ENCODE measurements around the gene SAMSN1. TPM values are rescaled to one million over a fixed set of nuclear protein-coding genes. Genes with fewer than 3 reads are reported as not detected.

Gene SAMSN1
- 1.9 TPM for total RNA-seq
- long read RNA-seq, partial matches to known transcripts = 0 of 1 reads
- long read RNA-seq, other reads (novel, unspliced or antisense) = 0 of 1 reads

DNA sequence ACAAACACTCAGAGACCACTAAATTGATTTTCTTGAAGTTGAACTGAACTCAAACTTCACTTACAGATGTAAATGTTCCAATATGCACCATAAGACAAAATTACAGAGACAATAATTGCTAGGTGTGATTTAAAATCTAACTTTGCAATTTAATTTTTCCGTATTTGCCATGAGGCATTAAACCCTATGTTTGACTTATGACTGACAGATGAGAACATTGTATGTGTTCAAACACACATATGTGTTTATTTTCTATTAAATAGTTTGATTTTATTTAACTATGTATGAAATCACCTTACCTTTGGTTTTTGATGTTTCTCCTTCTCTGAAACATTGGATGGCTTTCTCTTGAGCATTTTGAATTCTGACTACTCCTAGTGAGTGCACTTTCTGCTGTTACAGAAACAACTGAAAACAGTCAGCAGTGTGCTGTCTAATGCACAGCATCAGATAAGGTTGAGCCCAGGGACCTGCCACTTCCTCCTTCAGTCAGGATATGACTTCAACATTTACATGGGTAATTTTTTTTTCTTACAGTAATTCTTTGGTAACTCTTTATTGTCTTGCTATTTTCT is at the start of gene SAMSN1:
SAMSN1 (minus strand) TSS at position 410 of the 575 bp plus-strand sequence; CDS start at position 356, 54 bp downstream.
- DNase-seq (ENCODE audit: low spot score) = no peak
- intact Hi-C loops (cut with DNase I) = no loop called here

DNA sequence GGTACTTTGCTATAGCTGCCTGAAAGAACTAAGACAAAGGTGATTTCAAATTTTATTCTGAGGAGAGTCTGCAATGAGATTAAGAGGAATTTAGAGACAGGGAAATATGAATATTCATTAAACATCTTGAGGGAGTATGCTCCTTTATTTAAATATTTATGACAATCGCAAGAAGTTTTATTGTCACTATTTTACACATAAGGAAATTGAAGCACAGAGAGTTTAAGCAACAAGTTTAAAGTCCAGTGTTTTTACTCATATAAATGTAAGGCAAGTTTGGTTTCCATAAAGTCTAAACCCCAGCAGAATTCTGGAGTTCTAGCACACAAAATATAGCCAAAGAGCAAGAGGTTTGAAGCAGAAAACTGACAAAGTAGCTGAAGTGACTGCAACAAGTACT is 49.3 kb upstream of the SAMSN1 start:
- intact Hi-C loops (cut with DNase I) = no loop called here
- DNase-seq (ENCODE audit: low spot score) = no peak

DNA sequence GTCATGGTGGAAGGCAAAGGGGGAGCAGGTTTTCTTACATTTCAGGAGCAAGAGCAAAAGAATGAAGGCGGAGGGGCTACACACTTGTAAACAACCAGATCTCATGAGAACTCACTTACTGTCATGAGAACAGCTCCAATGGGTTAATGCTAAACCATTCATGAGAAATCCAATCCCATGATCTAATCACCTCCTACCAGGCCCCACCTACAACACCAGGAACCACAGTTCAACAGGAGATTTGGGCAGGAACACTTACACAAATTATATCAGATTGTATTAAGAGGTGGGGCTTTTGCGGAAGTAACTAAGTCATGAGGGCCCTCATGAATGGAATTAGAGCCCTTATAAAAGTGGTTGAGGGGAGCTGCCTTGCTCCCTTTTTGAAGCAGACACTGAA is 48.9 kb upstream of the SAMSN1 start:
- intact Hi-C loops (cut with DNase I) = no loop called here
- DNase-seq (ENCODE audit: low spot score) = no peak

DNA sequence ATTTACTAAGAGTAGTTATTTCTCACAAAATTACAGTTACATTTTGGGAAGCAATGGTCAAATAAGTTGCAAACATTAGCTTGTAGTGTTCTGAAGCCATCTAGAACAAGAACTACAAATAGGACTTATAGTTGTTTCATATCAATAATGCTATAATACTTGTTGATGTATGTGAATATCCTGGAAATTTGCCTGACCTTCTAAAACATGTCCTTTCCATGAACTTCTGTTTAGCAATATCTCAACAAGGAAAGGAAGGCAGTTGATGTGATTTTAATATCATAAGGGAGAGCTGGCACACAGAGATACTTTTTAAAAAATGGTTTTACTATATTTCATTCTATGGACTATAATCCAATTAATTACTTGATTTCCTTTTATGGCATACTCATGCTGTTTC is 47.1 kb upstream of the SAMSN1 start:
- intact Hi-C loops (cut with DNase I) = no loop called here
- no peak for DNase-seq (ENCODE audit: low spot score)

DNA sequence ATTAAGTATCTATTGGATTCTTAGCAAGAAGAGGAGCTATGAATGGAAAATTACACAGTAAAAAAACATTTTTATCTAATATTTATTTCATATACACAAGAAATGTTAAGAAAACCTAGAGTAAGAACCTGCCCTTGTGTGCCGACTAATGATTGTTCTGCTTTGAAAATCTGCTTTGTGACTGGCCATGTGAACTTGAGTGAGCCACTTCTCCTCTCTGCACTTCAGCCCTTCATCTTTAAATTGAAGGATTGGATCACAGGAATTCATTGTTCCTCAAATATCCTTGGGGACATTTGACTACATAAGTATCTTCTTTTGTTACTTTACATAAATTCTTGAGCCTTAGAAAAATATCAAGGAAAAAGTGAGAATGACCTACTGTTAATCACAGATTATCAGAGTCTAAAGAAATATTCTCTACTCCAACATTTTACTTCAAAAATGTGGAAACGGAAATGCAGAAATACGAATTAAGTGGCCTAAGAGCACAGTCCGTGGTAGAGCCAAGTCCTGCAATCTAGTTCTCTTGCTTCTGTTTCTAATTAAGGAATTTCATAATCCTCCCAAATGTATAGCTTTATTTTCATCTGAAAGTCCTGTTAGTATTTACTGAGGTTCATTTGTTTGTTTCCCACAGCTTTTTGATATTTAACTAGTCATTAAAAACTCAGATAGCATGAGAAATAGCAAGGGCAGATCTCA is 46.3 kb upstream of the SAMSN1 start:
- intact Hi-C loops (cut with DNase I) = no loop called here
- no peak for DNase-seq (ENCODE audit: low spot score)

DNA sequence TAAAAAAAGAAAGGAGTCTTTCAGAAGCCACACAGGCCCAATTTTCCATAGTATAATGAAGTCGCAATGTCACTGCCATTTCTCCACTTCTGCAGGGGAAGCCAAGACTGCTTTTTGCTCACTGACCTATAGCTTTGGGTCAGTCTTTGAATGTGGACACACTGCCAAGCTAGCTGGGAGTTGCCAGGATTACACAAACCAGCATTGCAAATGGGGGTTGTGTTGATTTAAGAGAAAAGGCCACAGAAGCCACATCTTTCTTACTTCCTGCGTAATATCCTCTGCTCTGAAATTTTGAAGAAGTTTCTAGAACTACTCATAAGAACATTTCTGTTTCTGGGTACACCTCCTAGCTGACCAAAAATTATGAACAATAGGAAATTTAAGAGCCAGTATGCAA is 45.8 kb upstream of the SAMSN1 start:
- DNase-seq (ENCODE audit: low spot score) = no peak
- intact Hi-C loops (cut with DNase I) = no loop called here

DNA sequence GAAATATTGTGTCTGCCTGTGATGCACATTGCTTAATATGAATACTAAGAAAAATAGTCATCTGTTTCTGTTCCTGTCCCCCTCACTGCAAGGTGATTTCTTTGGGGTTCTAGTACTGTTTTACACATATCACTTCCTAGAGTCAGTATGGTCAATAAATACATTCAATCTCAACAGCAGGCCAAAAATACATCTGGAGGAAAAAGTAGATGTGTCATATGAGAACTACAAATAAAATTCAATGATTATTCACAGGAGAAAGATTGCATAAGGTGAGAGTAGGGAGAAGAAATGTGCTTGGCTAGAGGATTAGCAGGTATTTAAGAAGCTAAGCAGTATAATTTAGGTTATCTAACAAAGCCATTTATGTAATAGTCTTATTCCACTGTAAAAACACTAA is 45.3 kb upstream of the SAMSN1 start:
- intact Hi-C loops (cut with DNase I) = no loop called here

DNA sequence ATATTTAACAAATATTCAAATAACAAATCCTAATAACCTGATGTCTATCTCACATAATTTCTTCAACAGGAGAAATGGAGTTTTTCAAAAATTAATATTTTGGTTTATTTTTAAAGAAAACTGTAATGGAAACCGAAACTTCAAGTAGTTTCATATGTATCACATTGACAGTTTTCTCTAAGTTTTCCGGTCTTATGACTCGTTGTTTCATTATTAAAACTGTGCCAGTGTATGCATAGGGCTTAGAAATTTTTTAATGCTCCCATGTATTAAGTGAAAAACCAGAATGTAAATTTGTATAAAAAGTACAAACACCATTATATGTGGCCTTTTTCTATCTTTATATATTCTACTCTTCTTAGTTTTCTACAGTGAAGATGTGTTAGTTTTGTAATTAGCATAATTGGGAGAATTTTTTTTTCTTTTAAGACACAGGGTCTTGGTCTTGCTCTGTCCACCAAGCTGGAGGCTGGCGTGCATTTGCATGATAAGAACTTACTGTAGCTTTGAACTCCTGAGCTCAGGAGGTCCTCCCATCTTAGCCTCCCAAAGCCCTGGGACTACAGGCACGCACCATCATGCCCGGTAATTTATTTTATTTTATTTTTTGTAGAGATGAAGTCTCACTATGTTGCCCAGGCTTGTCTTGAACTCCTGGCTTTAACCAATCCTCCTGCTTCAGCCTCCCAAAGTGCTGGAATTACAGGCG is 43.9 kb upstream of the SAMSN1 start:
- no peak for DNase-seq (ENCODE audit: low spot score)
- intact Hi-C loops (cut with DNase I) = no loop called here

More for the DNA sequence above, 45.3 kb upstream of the SAMSN1 start:
- DNase-seq (ENCODE audit: low spot score) = no peak

DNA sequence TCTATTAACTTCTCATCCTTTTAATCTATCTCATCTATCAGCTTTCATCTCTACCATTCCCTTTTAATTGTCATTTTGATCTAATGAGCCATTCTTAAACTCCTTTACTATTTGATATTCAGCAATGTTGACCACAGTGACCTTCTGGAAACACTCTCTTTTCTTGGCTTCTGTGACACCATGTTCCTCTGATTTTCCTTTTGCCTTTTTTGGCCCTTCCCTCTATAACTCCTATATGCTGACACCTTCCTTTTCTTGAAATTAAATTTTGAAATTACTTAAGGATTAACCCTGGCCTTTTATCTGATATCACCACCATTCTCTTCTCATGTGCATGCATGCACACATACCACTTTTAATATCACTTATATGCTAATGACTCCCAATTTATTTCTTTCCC is 41.2 kb upstream of the SAMSN1 start:
- DNase-seq (ENCODE audit: low spot score) = no peak
- intact Hi-C loops (cut with DNase I) = no loop called here

DNA sequence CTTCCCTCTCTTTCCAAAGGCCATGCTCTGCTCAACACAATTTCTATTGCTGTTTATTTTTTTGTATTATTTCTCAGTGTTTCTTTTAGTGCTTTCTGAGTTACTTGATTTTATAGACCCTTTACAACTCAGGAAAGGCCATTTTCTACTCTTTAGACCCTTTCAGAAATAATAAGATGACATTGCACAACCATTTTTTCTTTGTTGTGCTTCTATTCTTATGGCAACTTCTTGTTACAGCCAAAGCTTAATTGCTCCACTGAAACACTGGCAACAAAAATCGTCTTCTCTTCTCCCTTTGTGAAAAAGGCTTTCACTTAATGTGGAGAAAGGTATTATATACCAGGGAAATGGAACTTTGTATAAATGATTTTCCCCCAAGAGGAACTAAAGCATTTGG is 39.0 kb upstream of the SAMSN1 start:
- DNase-seq (ENCODE audit: low spot score) = no peak
- intact Hi-C loops (cut with DNase I) = no loop called here

DNA sequence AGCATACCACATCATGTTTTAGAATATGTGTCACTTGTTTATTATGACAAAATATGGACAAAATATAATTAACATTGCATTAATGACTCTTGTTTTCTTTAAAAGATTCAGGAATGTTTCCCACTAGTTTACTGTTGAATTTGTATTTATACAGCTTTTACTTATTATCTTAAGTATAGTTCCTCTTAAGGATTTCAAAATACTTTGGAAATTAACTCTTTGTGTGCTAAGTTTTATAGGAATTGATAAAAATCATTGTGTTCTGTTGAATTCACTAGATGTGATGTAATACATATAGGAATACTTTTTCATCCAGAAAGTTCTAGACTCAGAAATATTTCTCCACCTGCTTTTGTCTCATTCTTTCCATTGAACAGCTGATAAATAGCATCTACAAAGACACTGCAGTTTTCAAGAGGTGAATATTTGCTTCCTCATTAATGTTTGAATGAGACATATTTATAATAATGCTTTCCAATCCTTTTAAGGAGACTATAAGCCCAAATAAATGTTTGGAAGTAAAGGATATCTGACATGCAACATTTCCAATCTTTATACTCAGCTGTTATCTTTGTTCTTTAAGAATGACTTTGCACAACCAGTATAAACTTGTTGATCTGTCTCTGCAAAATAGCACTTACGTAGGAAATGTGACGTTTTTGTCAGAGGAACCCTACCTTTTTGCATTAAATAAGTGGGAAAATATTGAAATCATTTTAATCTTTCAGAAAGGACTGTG is 38.4 kb upstream of the SAMSN1 start:
- intact Hi-C loops (cut with DNase I) = no loop called here

DNA sequence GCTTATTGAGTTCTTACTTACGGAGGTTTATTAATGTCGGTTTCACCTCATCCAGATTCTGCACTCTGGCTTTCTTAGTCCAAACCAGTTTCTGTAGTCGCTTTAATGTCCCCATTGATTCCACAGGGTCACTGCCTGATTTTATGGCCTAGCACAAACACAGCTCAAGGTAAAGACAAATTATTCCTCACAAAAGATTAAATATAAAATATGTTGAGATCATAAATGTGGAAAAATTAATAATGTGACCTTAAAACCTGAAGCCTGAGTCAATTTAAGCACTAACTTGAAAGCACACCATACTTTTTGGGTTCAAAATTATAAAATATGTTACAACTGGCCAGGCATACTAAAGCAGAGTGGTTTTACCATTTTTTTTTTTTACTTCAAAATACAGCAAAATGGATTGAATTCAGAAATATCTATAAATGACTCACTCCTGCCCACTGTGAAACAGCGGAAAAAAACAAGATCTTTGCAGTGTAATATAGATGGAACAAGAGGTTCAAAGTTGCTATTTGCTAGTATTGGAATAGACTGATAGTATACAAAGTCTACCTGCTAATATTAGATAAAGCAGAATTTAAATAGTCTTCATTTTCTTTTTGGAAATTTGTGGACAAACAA is 37.6 kb upstream of the SAMSN1 start:
- DNase-seq (ENCODE audit: low spot score) = no peak
- intact Hi-C loops (cut with DNase I) = no loop called here

More for the DNA sequence above, 38.4 kb upstream of the SAMSN1 start:
- DNase-seq (ENCODE audit: low spot score) = no peak

DNA sequence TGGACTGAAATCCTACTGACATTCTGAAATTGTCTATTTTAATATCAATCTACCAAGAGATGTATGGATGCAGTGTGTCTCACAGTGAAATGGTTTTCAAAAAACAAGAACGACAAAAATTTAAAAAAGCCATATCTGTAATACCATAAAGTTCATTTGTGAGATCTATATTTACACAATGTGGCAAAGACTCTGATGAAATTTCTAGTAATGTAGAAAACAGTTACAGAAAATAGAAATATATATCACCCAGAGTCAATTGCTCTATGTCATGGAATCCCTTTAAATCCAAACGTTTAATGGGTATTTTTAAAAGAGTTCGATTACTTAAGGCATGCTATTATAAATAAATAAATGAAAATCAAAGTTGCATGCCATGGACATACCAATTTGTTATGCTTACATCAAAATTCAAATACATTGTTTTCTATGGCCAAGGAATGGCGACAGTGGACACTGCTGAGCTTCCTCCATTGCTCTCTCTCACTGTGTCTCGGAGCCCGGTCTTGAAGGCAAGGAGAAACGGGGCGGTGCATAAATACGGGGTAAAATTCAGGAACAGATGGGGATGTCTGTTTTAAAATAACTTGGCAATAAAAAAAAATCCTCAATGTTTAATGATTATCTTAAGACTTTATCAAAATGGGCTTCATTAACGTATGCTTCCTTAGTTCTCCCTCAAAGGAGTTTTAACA is 37.0 kb upstream of the SAMSN1 start:
- no peak for DNase-seq (ENCODE audit: low spot score)
- intact Hi-C loops (cut with DNase I) = no loop called here

DNA sequence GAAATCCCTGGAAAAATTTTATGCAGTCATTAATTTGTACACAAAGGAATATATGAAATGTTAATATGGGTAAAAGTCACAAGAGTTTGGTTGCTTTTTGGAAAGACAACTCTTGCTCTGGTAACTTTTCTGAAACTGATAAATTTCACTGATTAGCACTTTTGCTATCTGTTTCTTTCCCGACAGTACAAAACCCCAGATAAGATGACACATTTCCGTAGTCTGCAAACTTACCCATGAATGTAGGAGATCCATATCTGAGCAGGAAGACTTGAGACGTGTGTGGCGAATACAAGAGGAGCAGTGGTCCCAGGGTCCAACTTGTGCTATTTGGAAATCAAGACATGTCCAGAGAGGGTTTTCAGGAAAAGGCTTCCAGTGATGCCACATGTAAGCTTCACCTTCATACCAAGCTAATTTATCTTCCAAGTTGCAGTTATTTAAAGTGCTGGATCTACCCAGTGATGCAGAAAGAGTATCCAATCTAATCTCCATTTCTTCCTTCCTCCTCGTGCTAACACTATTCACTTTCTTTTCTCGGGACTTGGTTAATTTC is 35.9 kb upstream of the SAMSN1 start:
- no peak for DNase-seq (ENCODE audit: low spot score)
- intact Hi-C loops (cut with DNase I) = no loop called here

DNA sequence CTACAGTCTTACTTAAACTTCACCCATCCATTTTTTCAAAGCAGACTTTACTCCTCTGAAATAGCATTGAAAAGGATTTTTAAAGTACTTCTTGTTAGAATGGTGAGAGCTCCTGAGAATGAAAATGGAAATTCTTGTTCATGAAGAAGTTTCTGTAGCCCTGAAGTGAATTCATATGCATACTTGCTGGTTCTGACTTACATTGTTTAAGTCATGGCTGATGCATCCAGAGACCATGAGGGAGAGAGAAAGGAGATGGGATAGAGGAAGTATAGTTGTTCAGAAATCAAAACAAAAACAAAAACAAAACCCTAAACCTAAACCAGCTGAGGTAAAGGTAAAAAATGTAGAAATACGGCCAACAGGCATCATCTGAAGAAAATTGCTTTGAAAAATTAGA is 27.1 kb upstream of the SAMSN1 start:
- intact Hi-C loops (cut with DNase I) = no loop called here
- no peak for DNase-seq (ENCODE audit: low spot score)

DNA sequence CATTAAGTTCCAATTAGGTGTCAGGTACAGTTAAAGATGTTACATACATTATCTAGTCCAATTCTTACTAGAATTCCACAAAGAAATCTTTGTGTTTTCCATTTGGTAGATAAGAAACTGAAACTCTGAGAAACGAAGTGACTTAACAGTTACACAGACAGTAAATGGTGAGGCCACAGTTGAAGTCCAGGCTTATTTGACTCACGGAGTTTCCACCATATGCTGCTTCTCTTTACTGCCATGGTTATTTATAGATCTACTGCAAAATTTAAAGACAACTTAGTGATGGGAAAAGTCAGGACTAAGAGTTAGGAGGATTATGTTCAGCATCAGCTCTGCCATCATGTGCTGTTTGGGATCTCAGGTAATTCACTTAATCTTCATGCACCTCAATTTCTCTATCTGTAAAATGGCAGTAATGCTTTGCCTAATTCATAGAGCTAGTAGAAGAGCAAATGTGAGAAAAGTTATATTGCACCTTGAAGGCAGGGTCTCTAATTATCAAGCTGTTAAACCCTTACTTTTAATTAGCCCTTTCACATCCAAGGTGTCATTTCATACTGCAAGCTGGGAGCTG is 26.2 kb upstream of the SAMSN1 start:
- intact Hi-C loops (cut with DNase I) = no loop called here
- no peak for DNase-seq (ENCODE audit: low spot score)

DNA sequence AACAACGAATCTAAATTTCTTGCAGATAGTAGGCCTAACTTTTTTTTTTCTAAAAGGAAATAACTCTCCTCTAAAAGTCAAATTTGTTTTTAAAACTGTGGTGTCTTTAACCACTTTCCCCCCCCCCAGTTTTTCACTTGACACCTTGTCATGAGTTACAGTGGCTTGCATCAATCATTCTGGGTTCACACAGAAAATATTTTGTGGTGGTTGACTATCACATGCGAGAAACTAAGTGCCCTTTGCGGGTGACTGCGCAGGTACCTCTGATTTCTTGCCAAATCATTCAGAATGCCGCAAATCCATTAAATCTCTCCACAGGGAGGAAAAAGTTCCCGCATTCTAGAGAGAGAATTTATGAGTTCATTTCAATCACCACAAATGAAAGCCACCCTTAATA is 23.8 kb upstream of the SAMSN1 start:
- intact Hi-C loops (cut with DNase I) = no loop called here

DNA sequence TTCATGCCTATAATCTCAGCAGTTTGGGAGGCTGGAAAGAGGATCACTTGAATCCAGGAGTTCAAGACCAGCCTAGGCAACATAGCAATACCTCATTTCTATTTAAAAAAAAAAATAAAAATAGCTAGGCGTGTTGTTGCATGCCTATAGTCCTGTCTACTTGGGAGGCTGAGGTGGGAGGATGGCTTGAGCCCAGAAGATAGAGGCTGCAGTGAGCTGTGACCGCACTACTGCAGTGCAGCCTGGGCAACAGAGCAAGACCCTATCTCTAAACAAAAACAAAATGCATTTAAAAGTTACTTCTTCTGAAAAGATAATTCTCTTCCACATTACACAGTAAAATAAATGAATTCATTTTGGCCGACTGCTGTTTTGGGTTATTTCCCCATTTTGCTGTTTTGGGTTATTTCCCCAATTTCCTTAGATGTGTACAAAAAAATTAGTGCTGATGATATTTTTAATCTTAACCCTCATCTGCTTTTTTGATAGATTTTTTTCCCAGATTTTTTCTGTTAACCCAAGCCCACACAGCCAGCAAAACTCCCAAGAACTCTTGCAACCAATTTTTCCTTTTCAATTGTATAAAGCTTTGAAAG is 23.0 kb upstream of the SAMSN1 start:
- intact Hi-C loops (cut with DNase I) = no loop called here

More for the DNA sequence above, 23.8 kb upstream of the SAMSN1 start:
- DNase-seq (ENCODE audit: low spot score) = no peak

More for the DNA sequence above, 23.0 kb upstream of the SAMSN1 start:
- DNase-seq (ENCODE audit: low spot score) = no peak

Data from cardiac septum (tissue), 1 donor.